Endodermal cell (in vitro differentiated cells): ENCODE results near the gene STXBP4. TPM values are rescaled to one million over a fixed set of nuclear protein-coding genes. Genes with fewer than 3 reads are reported as not detected.

ENCODE experiments used
- DNase-seq: peaks from one replicate; pipeline ENCODE4 v3.0.0-alpha.2; 2017
- H3K27ac ChIP-seq: 2 replicates; pipeline ENCODE4 v1.5.1; 2013; ENCODE audit warnings: mild to moderate bottlenecking, low read depth, low read length, moderate library complexity
- H3K27me3 ChIP-seq: 2 replicates; pipeline ENCODE4 v1.6.1; 2013; ENCODE audit warnings: mild to moderate bottlenecking, low read length, moderate library complexity; ENCODE audit not compliant: insufficient read depth, control insufficient read depth, poor library complexity, severe bottlenecking
- H3K36me3 ChIP-seq: 2 replicates; pipeline ENCODE4 v1.7.0; 2013; ENCODE audit warnings: mild to moderate bottlenecking, low read length, moderate library complexity; ENCODE audit not compliant: control insufficient read depth, insufficient read depth
- H3K4me1 ChIP-seq: one replicate; pipeline ENCODE4 v1.7.0; 2013; ENCODE audit warnings: low read length; ENCODE audit not compliant: control insufficient read depth, insufficient read depth
- H3K4me3 ChIP-seq: 2 replicates; pipeline ENCODE4 v1.5.1; 2013; ENCODE audit warnings: mild to moderate bottlenecking, low read length, moderate library complexity
- H3K9ac ChIP-seq: 2 replicates; pipeline ENCODE4 v1.6.1; 2013; ENCODE audit warnings: mild to moderate bottlenecking, low read length, moderate library complexity; ENCODE audit not compliant: poor library complexity, severe bottlenecking; ENCODE audit errors: extremely low read depth
- H3K9me3 ChIP-seq: 2 replicates; pipeline ENCODE4 v1.6.1; 2013; ENCODE audit warnings: mild to moderate bottlenecking, low read length, moderate library complexity; ENCODE audit not compliant: control insufficient read depth
- H3K27ac Mint-ChIP-seq: 2 replicates; pipeline ENCODE4 v1.8.0; 2020; ENCODE audit warnings: mixed read lengths
- H3K27me3 Mint-ChIP-seq: 2 replicates; pipeline ENCODE4 v1.8.0; 2021; ENCODE audit warnings: mild to moderate bottlenecking, mixed read lengths; ENCODE audit not compliant: insufficient read depth
- H3K36me3 Mint-ChIP-seq: 2 replicates; pipeline ENCODE4 v1.8.0; 2020; ENCODE audit warnings: low read depth, mixed read lengths
- H3K4me1 Mint-ChIP-seq: 2 replicates; pipeline ENCODE4 v1.8.0; 2020; ENCODE audit warnings: mixed read lengths
- H3K4me3 Mint-ChIP-seq: 2 replicates; pipeline ENCODE4 v1.8.0; 2020; ENCODE audit warnings: mild to moderate bottlenecking, moderate library complexity, mixed read lengths
- H3K9me3 Mint-ChIP-seq: 2 replicates; pipeline ENCODE4 v1.8.0; 2020; ENCODE audit warnings: mild to moderate bottlenecking, mixed read lengths
- CTCF ChIP-seq: fragments of 200-600 bp; sonication (generic); conservative IDR thresholded peaks from 2 replicates; pipeline ENCODE4 v1.5.0; 2021; ENCODE audit warnings: antibody characterized with exemption, mild to moderate bottlenecking
- WGBS, 2 experiments: methylation state at CpG; one replicate each; pipeline versions ENCODE4 v1.1.5 to v1.1.7; 2013; ENCODE audit warnings: missing lambda C conversion rate in 2 of 2, mixed read lengths in 1 of 2; ENCODE audit not compliant: insufficient coverage in 1 of 2, insufficient read length in 1 of 2; 5-methylcytosine and 5-hydroxymethylcytosine counted together
- total RNA-seq, 2 donors: library from RNA; stranded (reverse); fragmentation: NEBNext Ultra II Directional in 1 of 2; extraction: Animal tissue kit (Norgen Biotek cat#: 25700) in 1 of 2; gene quantifications; 2 replicates in 1 of 2; 3 replicates in 1 of 2; pipeline ENCODE4 v1.2.1, GENCODE V29; 2021

The STXBP4 gene
- total RNA-seq, 2 donors from 2014 or later = 15.5 to 18.0 TPM

- Mint-ChIP-seq H3K27ac (no peak overlapping the region), H3K36me3 (no peaks in the 10 kb centered on the region), H3K4me1 (no peaks in the 10 kb centered on the region), H3K9me3 (no peaks in the 10 kb centered on the region), H3K4me3 (no peak overlapping the region), H3K27me3 (no peaks in the 10 kb centered on the region)
- TF ChIP-seq CTCF = no peak
- H3K9me3 ChIP-seq = no peaks in the 10 kb centered on the region
- H3K27me3 ChIP-seq = no peaks in the 10 kb centered on the region
- 0 to 75% methylated on average over 1 to 2 of the region's 2 CpGs for WGBS, 2 experiments
- no peak overlapping the region for H3K4me3 ChIP-seq
- no peaks in the 10 kb centered on the region for H3K36me3 ChIP-seq
- no peaks in the 10 kb centered on the region for H3K4me1 ChIP-seq
- H3K27ac ChIP-seq = no peak overlapping the region
- no peak overlapping the region for H3K9ac ChIP-seq
- DNase-seq = no peak
Observed at GRCh38 chr17:55158439-55158838, 189.9 kb downstream of the STXBP4 start.

GRCh38 chr17:55159251-55159650 is 190.7 kb downstream of the STXBP4 start:
- H3K36me3 Mint-ChIP-seq = no peaks in the 10 kb centered on the region
- DNase-seq = no peak
- H3K9me3 Mint-ChIP-seq = no peaks in the 10 kb centered on the region

GRCh38 chr17:55160501-55160900 is 191.9 kb downstream of the STXBP4 start:
- H3K9me3 Mint-ChIP-seq = no peaks in the 10 kb centered on the region
- no peak for DNase-seq
- no peak overlapping the region for H3K27ac Mint-ChIP-seq
- Histone ChIP-seq H3K4me1 (no peaks in the 10 kb centered on the region), H3K27ac (no peak overlapping the region), H3K27me3 (no peaks in the 10 kb centered on the region), H3K9me3 (no peaks in the 10 kb centered on the region), H3K4me3 (no peak overlapping the region), H3K9ac (no peak overlapping the region), H3K36me3 (no peaks in the 10 kb centered on the region)
- no peaks in the 10 kb centered on the region for H3K4me1 Mint-ChIP-seq
- H3K36me3 Mint-ChIP-seq = no peaks in the 10 kb centered on the region
- no peaks in the 10 kb centered on the region for H3K27me3 Mint-ChIP-seq
- WGBS, 2 experiments = 92 to 96% methylated on average over 4 to 7 of the region's 7 CpGs
- no peak overlapping the region for H3K4me3 Mint-ChIP-seq
- no peak for TF ChIP-seq CTCF

More at GRCh38 chr17:55159251-55159650, 190.7 kb downstream of the STXBP4 start:
- H3K27ac ChIP-seq = no peak overlapping the region
- Mint-ChIP-seq H3K27me3 (no peaks in the 10 kb centered on the region), H3K4me1 (no peaks in the 10 kb centered on the region), H3K27ac (no peak overlapping the region), H3K4me3 (no peak overlapping the region)
- no peak overlapping the region for H3K4me3 ChIP-seq
- no peak overlapping the region for H3K9ac ChIP-seq
- H3K9me3 ChIP-seq = no peaks in the 10 kb centered on the region
- H3K4me1 ChIP-seq = no peaks in the 10 kb centered on the region
- no peaks in the 10 kb centered on the region for H3K36me3 ChIP-seq
- no peaks in the 10 kb centered on the region for H3K27me3 ChIP-seq
- 89 to 99% methylated on average over 1 to 2 of the region's 2 CpGs for whole genome bisulfite sequencing, 2 experiments
- no peak for TF ChIP-seq CTCF
